HPDE6-E6E7 (cell line): ENCODE results near the gene SLC35D1.
"Not testable (repeated sequence)": the region's sequence is repeated elsewhere in the genome, so short reads cannot be mapped to it uniquely, and the experiment has no call there.

Experiments used
- DNase-seq: peaks from one replicate; pipeline ENCODE4 v3.0.0; 2011; ENCODE audit warnings: missing footprints; ENCODE audit errors: extremely low spot score

The SLC35D1 gene

GRCh38 chr1:66985835-66986234 lies 68.1 kb downstream of the SLC35D1 start:
- DNase-seq, result no peak

DNA sequence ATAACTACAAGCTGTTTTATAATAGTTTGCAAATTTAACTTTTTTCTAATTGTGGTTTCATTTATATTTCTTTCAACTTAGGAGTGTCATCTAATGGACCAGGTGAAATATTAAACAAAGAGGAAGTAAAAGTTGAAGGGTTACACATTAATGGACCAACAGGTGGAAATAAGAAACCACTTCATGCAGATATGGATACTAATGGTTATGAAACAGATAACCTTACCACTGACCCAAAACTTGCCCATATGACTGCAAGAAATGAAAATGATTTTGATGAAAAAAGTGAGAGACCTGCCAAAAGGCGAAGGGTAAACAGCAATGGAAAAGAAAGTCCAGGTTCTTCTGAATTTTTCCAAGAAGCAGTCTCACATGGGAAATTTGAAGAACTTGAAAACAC lies 69.5 kb downstream of the SLC35D1 start:
- DNase-seq, result no peak

- DNase-seq, result no peak
Observed at GRCh38 chr1:66982561-66983260, 71.2 kb downstream of the SLC35D1 start.

DNA sequence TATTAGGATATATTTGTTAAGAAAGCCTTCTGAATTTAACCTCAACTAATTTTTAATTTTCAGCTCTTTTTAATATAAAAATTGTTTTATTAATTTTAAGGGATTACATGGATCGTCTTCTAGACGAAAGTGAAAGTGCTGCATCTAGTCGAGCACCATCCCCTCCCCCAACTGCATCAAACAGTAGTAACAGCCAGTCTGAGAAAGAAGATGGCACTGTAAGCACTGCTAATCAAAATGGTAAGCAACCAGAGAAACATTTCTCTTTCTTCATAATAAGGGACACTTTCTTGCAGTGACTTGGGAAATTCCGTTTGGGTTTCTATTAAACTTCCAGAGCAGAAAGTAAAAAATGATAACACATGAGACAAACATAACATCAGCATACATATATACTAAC lies 72.3 kb downstream of the SLC35D1 start:
- DNase-seq, result no peak

GRCh38 chr1:66980745-66981367 lies 73.1 kb downstream of the SLC35D1 start:
- no peak for DNase-seq

DNA sequence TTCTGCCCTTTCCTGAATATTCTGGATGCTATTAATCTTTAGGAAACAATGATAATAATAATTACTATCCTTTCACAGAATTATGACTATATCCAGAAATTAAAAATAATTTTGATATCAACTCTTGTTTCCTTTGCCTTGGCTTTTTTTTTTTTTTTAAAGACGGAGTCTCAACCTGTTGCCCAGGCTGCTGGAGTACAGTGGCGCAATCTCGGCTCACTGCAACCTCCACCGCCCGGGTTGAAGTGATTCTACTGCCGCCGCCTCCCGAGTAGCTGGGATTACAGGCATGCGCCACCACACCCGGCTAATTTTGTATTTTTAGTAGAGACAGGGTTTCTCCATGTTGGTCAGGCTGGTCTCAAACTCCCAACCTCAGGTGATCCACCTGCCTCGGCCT lies 74.3 kb downstream of the SLC35D1 start:
- DNase-seq, result not testable (repeated sequence)

DNA sequence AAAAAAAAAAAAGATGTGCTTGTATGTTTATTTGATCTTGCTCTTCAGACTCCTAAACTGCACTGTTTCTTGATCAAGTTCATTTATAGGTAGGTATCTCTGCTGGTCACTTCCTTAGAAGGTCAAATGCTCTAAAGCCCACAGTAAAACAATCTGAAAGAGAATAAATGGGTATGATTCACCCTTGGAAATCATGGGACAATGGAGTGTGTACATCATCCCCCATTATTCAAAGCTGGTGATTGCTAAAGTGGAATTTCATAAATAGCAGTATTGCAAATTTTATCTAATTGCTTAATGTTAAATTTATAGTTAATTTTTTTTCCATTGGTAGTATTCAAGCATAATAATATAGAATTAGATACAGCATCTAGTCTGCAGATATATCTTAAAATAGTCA lies 75.7 kb downstream of the SLC35D1 start:
- DNase-seq, result no peak

GRCh38 chr1:66968574-66968973 lies 85.4 kb downstream of the SLC35D1 start:
- DNase-seq, result no peak

DNA sequence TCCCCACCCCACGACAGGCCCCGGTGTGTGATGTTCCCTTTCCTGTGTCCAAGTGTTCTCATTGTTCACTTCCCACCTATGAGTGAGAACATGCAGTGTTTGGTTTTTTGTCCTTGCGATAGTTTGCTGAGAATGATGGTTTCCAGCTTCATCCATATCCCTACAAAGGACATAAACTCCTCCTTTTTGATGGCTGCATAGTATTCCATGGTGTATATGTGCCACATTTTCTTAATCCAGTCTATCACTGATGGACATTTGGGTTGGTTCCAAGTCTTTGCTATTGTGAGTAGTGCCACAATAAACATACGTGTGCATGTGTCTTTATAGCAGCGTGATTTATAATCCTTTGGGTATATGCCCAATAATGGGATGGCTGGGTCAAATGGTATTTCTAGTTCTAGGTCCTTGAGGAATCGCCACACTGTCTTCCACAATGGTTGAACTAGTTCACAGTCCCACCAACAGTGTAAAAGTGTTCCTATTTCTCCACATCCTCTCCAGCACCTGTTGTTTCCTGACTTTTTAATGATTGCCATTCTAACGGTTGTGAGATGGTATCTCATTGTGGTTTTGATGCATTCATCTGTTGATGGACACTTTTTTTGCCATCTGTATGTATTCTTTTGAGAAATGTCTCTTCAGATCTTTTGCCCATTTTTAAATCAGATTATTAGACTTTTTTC lies 87.6 kb downstream of the SLC35D1 start:
- not testable (repeated sequence) for DNase-seq

GRCh38 chr1:66957938-66958337 lies 96.0 kb downstream of the SLC35D1 start:
- no peak for DNase-seq

DNA sequence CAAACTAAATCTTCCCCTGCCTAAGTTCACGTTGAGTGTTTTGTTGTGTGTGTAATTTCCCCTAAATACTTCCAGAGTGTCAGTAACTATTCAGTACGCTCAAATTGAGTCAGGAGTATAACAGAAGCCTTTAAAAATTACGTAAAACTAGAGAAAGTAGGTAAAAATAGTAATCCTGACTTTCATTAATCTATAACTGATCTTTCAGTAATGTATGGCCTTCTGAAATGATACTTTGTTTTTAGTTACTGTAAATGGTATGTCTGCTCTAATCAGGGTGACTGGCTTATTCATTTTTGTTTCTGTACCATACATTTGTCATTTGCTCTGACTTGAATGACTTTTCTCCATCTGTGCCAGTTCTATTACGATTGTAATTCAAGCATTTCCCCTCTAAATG lies 99.7 kb downstream of the SLC35D1 start:
- DNase-seq, result no peak

DNA sequence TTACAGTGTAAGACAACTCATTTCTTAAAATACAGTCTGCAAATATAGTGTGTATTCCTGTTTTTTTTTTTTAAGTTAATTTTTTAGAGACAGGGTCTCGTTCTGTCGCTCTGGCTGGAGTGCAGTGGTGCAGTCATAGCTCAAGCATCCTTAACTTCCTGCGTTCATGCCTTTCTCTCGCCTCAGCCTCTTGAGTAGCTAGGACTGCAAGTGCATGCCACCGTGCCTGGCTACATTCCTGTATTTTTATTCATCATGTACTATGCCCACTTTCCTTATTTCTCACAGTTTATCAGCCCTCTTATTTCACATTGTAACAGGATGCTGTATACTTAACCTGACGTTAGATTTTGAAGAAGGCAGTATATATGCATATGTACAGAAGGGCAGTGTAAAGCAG lies 102.4 kb downstream of the SLC35D1 start:
- DNase-seq, result no peak
